CD14-positive monocyte (primary cell): ENCODE results near the gene DMWD. TPM values are rescaled to one million over a fixed set of nuclear protein-coding genes. Genes with fewer than 3 reads are reported as not detected.

Experiments used
- DNase-seq, 3 donors: peaks; one replicate each; pipeline ENCODE4 v3.0.0-alpha.2; 2011 to 2022
- H2AFZ ChIP-seq: 2 replicates; pipeline ENCODE4 v1.6.0; 2012; ENCODE audit warnings: mild to moderate bottlenecking, low read depth, low read length, inconsistent platforms; ENCODE audit not compliant: insufficient read depth, poor library complexity, severe bottlenecking
- H3K27ac ChIP-seq, 2 donors: 1 replicate in 1 of 2; 2 replicates in 1 of 2; pipeline ENCODE4 v1.5.1; 2012 to 2013; ENCODE audit warnings: low read length in 2 of 2, control low read depth in 1 of 2, inconsistent platforms in 1 of 2, low read depth in 1 of 2, mild to moderate bottlenecking in 1 of 2
- H3K27me3 ChIP-seq, 2 donors: one replicate each; pipeline versions ENCODE4 v1.6.0 to v1.6.1; 2011 to 2013; ENCODE audit warnings: low read length in 2 of 2; ENCODE audit not compliant: control insufficient read depth in 2 of 2, insufficient read depth in 2 of 2
- H3K36me3 ChIP-seq, 2 donors: replicated peaks in 1 of 2; 1 replicate in 1 of 2; 2 replicates in 1 of 2; pipeline versions ENCODE4 v1.5.1 to v1.6.1; 2012 to 2013; ENCODE audit warnings: low read length in 2 of 2, control low read depth in 1 of 2, inconsistent platforms in 1 of 2, mild to moderate bottlenecking in 1 of 2; ENCODE audit not compliant: insufficient read depth in 2 of 2, control insufficient read depth in 1 of 2
- H3K4me1 ChIP-seq, 2 donors: 1 replicate in 1 of 2; 2 replicates in 1 of 2; pipeline versions ENCODE4 v1.5.1 to v1.6.1; 2012 to 2013; ENCODE audit warnings: low read length in 2 of 2, control low read depth in 1 of 2, inconsistent platforms in 1 of 2, mild to moderate bottlenecking in 1 of 2, moderate library complexity in 1 of 2; ENCODE audit not compliant: insufficient read depth in 2 of 2, control insufficient read depth in 1 of 2
- H3K4me2 ChIP-seq: replicated peaks from 2 replicates; pipeline ENCODE3; 2012; ENCODE audit warnings: low read length, moderate library complexity, mild to moderate bottlenecking; ENCODE audit not compliant: poor library complexity, severe bottlenecking; ENCODE audit errors: extremely low read depth
- H3K4me3 ChIP-seq, 3 experiments: fragments of 200-600 bp in 1 of 3; sonication (generic) in 1 of 3; replicated peaks in 1 of 3; 1 replicate in 2 of 3; 2 replicates in 1 of 3; pipeline ENCODE4 v1.5.1; 2011 to 2013; ENCODE audit warnings: low read length in 3 of 3, mild to moderate bottlenecking in 3 of 3, control low read depth in 2 of 3, low read depth in 2 of 3, inconsistent platforms in 1 of 3, moderate library complexity in 1 of 3
- H3K79me2 ChIP-seq: 2 replicates; pipeline ENCODE4 v1.6.0; 2012; ENCODE audit warnings: mild to moderate bottlenecking, control low read depth, inconsistent platforms, low read length, moderate library complexity; ENCODE audit not compliant: insufficient read depth
- H3K9ac ChIP-seq: 2 replicates; pipeline ENCODE4 v1.6.0; 2017; ENCODE audit warnings: low read length, mild to moderate bottlenecking; ENCODE audit not compliant: insufficient read depth, poor library complexity, severe bottlenecking
- H3K9me3 ChIP-seq, 2 donors: replicated peaks in 1 of 2; 1 replicate in 1 of 2; 2 replicates in 1 of 2; pipeline versions ENCODE4 v1.5.1 to v1.6.1; 2012 to 2013; ENCODE audit warnings: low read length in 2 of 2, control low read depth in 1 of 2; ENCODE audit not compliant: control insufficient read depth in 1 of 2, insufficient read depth in 1 of 2
- H4K20me1 ChIP-seq: 2 replicates; pipeline ENCODE4 v1.6.0; 2012; ENCODE audit warnings: mild to moderate bottlenecking, low read length, control low read depth, moderate library complexity; ENCODE audit not compliant: insufficient read depth
- H3K27ac Mint-ChIP-seq, 7 donors: one replicate each; pipeline ENCODE4 v1.8.0; 2020; ENCODE audit warnings: mild to moderate bottlenecking in 7 of 7, mixed read lengths in 7 of 7, moderate library complexity in 6 of 7, inconsistent platforms in 2 of 7
- H3K27me3 Mint-ChIP-seq, 3 donors: one replicate each; pipeline ENCODE4 v1.8.0; 2021 to 2022; ENCODE audit warnings: low read depth in 3 of 3, mild to moderate bottlenecking in 3 of 3, mixed read lengths in 3 of 3, moderate library complexity in 3 of 3, inconsistent platforms in 1 of 3
- H3K36me3 Mint-ChIP-seq, 2 donors: one replicate each; pipeline ENCODE4 v1.8.0; 2020; ENCODE audit warnings: mixed read lengths in 2 of 2, inconsistent platforms in 1 of 2, mild to moderate bottlenecking in 1 of 2
- H3K4me1 Mint-ChIP-seq: one replicate; pipeline ENCODE4 v1.8.0; 2020; ENCODE audit warnings: mild to moderate bottlenecking, mixed read lengths
- H3K4me3 Mint-ChIP-seq, 2 donors: one replicate each; pipeline ENCODE4 v1.8.0; 2020; ENCODE audit warnings: mild to moderate bottlenecking in 2 of 2, mixed read lengths in 2 of 2, moderate library complexity in 1 of 2
- H3K9me3 Mint-ChIP-seq, 7 donors: one replicate each; pipeline ENCODE4 v1.8.0; 2020 to 2022; ENCODE audit warnings: mixed read lengths in 7 of 7, mild to moderate bottlenecking in 6 of 7, moderate library complexity in 6 of 7, inconsistent platforms in 2 of 7
- WGBS: methylation state at CpG from one replicate; pipeline ENCODE4 v1.1.5; 2013; ENCODE audit warnings: missing lambda C conversion rate; ENCODE audit not compliant: insufficient coverage; 5-methylcytosine and 5-hydroxymethylcytosine counted together
- intact Hi-C, 2 donors: fragments of 100-400 bp; cut with micrococcal nuclease; formaldehyde crosslinking; loops; one replicate each; pipeline versions ENCODE4 v1.15.0 to v1.15.1; 2023
- polyA minus RNA-seq: library from RNA; depleted of rRNA, polyadenylated mRNA; stranded (reverse); fragments of >200 nt; gene quantifications from 2 replicates; pipeline ENCODE4 v1.2.3, GENCODE V29; 2012
- polyA plus RNA-seq, 3 donors: library from polyadenylated mRNA; depleted of rRNA in 1 of 3; unstranded in 2 of 3; stranded (reverse) in 1 of 3; fragments of 300-500 nt in 2 of 3; fragments of >200 nt in 1 of 3; fragmentation: Illumina TruSeq in 2 of 3; gene quantifications; 1 replicate in 2 of 3; 2 replicates in 1 of 3; pipeline ENCODE4 v1.2.3, GENCODE V29; 2012 to 2021
- total RNA-seq, 12 experiments: library from RNA in 1 of 12; stranded (reverse) in 1 of 12; fragments of 120-200 nt in 1 of 12; gene quantifications; one replicate each; pipeline ENCODE4 v1.2.4 and lab custom pipeline; 2013 to 2026; ENCODE audit warnings: mixed read lengths in 6 of 12, inconsistent platforms in 1 of 12
- TF ChIP-seq, protein P1 (sequence below): fragments of 200-600 bp; IDR thresholded peaks from one replicate; pipeline ENCODE4 v1.8.0; 2022; ENCODE audit warnings: antibody characterized with exemption, mild to moderate bottlenecking

Gene DMWD
- 2.6 TPM for total RNA-seq (2013)
- polyA plus RNA-seq (1 to 10 TPM; 1.5 to 3.4 (median 2.4) TPM), polyA minus RNA-seq (3.9 and 4.1 TPM in 2 replicates), total RNA-seq (lab: John Stamatoyannopoulos, UW) (1.0 to 8.0 (median 2.4) reads per million in 11 experiments)

- TF ChIP-seq, protein P1, sequence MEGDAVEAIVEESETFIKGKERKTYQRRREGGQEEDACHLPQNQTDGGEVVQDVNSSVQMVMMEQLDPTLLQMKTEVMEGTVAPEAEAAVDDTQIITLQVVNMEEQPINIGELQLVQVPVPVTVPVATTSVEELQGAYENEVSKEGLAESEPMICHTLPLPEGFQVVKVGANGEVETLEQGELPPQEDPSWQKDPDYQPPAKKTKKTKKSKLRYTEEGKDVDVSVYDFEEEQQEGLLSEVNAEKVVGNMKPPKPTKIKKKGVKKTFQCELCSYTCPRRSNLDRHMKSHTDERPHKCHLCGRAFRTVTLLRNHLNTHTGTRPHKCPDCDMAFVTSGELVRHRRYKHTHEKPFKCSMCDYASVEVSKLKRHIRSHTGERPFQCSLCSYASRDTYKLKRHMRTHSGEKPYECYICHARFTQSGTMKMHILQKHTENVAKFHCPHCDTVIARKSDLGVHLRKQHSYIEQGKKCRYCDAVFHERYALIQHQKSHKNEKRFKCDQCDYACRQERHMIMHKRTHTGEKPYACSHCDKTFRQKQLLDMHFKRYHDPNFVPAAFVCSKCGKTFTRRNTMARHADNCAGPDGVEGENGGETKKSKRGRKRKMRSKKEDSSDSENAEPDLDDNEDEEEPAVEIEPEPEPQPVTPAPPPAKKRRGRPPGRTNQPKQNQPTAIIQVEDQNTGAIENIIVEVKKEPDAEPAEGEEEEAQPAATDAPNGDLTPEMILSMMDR: no peak
- Mint-ChIP-seq H3K9me3 (peaks cover 6 to 55% (median 28%) of the 10 kb centered on the region in 7 donors), H3K27me3 (peaks cover 85 to 91% (median 91%) of the 10 kb centered on the region in 3 donors)
Measured at GRCh38 chr19:45792470-45793177, at the start of gene DMWD. TSS of gene DMWD (minus strand) at chr19:45792845. CDS start at chr19:45792756, 89 bp downstream.

DNA sequence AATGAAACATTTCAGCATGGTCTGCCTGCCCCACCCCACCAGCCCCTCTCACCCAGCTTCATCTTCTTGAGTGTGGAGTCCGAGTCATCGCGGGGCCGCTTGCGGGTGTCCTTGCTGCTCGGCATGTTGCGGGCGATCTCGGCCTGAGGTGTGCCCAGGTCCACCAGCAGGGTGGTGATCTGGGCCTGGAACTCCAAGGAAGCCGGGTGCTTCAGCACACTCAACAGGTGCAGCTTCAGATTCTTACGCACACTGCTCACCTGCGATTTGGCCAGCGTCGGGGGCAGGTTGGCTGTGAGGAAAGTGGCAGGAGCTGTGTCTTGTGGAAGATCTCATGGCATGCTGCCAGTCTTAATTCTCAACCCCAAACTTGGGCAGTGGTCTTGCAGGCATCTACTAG lies 49.6 kb upstream of the DMWD start:
- peaks cover 77 to 95% of the 10 kb centered on the region in 2 donors for H3K36me3 Mint-ChIP-seq
- intact Hi-C loops: no loop called here
- Histone ChIP-seq H3K9me3 (no peaks in the 10 kb centered on the region), H3K4me2 (no peak overlapping the region), H4K20me1 (peaks cover 42% of the 10 kb centered on the region), H2AFZ (no peak overlapping the region), H3K36me3 (peaks cover 85 to 98% of the 10 kb centered on the region in 2 donors), H3K4me3 (no peak overlapping the region), H3K4me1 (no peaks in the 10 kb centered on the region), H3K9ac (no peak overlapping the region), H3K27ac (no peak overlapping the region), H3K27me3 (no peaks in the 10 kb centered on the region), H3K79me2 (no peaks in the 10 kb centered on the region)
- no peaks in the 10 kb centered on the region for H3K4me1 Mint-ChIP-seq
- peaks cover 0 to 4% (median 0%) of the 10 kb centered on the region in 7 donors for H3K9me3 Mint-ChIP-seq
- H3K27me3 Mint-ChIP-seq: peaks cover 0 to 2% (median 0%) of the 10 kb centered on the region in 3 donors
- TF ChIP-seq, protein P1: no peak
- no peak overlapping the region for H3K27ac Mint-ChIP-seq
- WGBS: 100% methylated on average over 9 of the region's 14 CpGs
- no peak for DNase-seq
- H3K4me3 Mint-ChIP-seq: no peak overlapping the region

More at GRCh38 chr19:45792470-45793177, at the start of gene DMWD:
- peaks cover 6 to 23% of the 10 kb centered on the region in 2 donors for H3K9me3 ChIP-seq
- H3K4me1 ChIP-seq: peaks cover 35 to 41% of the 10 kb centered on the region in 2 donors
- no peaks in the 10 kb centered on the region for H3K36me3 ChIP-seq
- H3K4me2 ChIP-seq: peak within 1 kb of the TSS; percentile 70
- Mint-ChIP-seq H3K36me3 (peaks cover 20 to 28% of the 10 kb centered on the region in 2 donors), H3K4me1 (peaks cover 33% of the 10 kb centered on the region), H3K27ac (peak within 1 kb of the TSS in 6 of 7 donors; percentile 60 to 87 (median 74)), H3K4me3 (peak within 1 kb of the TSS; percentile 76 to 94)
- H2AFZ ChIP-seq: no peak within 1 kb of the TSS
- under 1% methylated on average over 86 of the region's 86 CpGs for WGBS
- intact Hi-C loops: no loop called here
- H3K9ac ChIP-seq: no peak within 1 kb of the TSS
- DNase-seq: peak; percentile 88 to 94 (median 89)
- H4K20me1 ChIP-seq: peaks cover 69% of the 10 kb centered on the region
- no peaks in the 10 kb centered on the region for H3K79me2 ChIP-seq
- H3K4me3 ChIP-seq: peak within 1 kb of the TSS in 1 of 3 experiments; percentile 59
- peaks cover 62 to 80% of the 10 kb centered on the region in 2 donors for H3K27me3 ChIP-seq
- no peak within 1 kb of the TSS for H3K27ac ChIP-seq
